Measurements from ENCODE around the gene MCC. TPM values are rescaled to one million over a fixed set of nuclear protein-coding genes. Genes with fewer than 3 reads are reported as not detected.

MCC gene
- total RNA-seq, 1 donor from 2014 or later: 2.5 TPM

DNA sequence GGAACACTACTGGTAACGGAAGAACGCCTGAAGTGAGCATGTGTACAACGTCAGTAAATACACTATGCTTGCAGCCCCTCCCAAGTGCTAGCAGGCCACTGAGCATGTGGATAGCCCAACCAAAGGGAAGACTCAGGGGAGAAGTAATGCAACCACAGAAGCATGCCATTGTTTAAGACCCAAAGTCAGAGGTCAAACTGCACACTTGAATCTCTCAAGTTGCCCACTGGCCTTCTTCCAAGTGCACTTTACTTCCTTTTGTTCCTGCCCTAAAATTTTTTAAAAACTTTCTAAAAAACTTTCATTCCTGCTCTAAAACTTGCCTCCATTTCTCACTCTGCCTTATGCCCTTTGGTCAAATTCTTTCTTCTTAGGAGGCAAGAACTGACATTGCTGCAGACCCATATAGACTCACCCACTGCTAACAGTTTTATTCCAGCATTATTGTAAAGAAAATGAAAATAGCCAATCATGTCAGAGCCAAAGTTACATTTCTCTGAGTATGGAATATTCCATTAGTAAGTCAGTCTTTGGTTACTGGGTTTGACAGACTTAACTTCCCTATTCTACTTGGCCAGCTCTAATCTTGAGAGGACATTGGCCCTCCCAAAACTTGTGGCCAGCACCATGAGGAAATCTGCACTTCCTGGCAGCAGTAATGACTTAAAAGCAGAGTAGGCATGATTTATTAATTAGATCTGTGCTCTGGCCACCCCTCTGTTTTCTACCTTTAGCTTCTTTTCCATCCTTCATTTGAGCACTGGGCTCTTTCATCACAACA is 130.4 kb downstream of the MCC start:
- H3K27ac Mint-ChIP-seq: no peak overlapping the region

DNA sequence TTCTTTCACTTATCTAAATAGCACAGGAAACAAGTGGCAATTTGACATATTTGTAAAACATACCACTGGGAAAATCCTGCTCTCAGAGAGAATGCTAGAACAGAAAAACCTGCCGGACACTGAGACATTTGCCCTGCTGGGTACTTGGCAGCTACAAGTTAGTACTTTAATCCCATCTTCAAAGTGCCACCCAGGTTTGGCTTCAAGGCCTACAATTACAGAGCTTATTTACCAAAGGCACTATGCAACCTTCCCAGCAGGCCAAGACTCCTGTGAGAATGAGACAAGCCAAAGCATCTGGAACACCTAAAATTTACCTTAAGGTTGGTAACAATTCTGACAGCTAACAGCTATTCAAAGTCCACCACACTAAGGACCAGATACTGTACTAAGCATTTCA is 131.8 kb downstream of the MCC start:
- no peaks in the 10 kb centered on the region for H3F3A ChIP-seq (ENCODE audit: low read depth)
- no peaks in the 10 kb centered on the region for H3K27me3 ChIP-seq
- no peaks in the 10 kb centered on the region for H3K79me2 ChIP-seq (ENCODE audit: low read depth)
- no peaks in the 10 kb centered on the region for H3K9me3 ChIP-seq (ENCODE audit: low read depth)
- no peak overlapping the region for H3K4me2 ChIP-seq
- no peaks in the 10 kb centered on the region for H3K4me1 Mint-ChIP-seq
- H3K4me3 Mint-ChIP-seq: no peak overlapping the region
- H4K20me1 ChIP-seq (ENCODE audit: low read depth): no peaks in the 10 kb centered on the region
- no peaks in the 10 kb centered on the region for H3K9me3 Mint-ChIP-seq
- no peak overlapping the region for H3K27ac ChIP-seq
- no peak overlapping the region for H2AFZ ChIP-seq (replicated peaks)
- H3K36me3 Mint-ChIP-seq: no peaks in the 10 kb centered on the region
- H3K4me3 ChIP-seq: no peak overlapping the region
- no peaks in the 10 kb centered on the region for H3K27me3 Mint-ChIP-seq (ENCODE audit: insufficient read depth, low read depth)
- H3K36me3 ChIP-seq: no peaks in the 10 kb centered on the region
- H3K9ac ChIP-seq: no peak overlapping the region
- DNase-seq (ENCODE audit: low spot score): no peak
- TF ChIP-seq EZH2 (IDR thresholded peaks at IDR 0.05) (no peak), CTCF (IDR thresholded peaks at IDR 0.05) (no peak), EZH2phosphoT487 (IDR thresholded peaks at IDR 0.05) (no peak)
- H3K4me1 ChIP-seq: no peaks in the 10 kb centered on the region
- H3K27ac Mint-ChIP-seq: no peak overlapping the region

More for the DNA sequence above, 130.4 kb downstream of the MCC start:
- TF ChIP-seq EZH2phosphoT487 (IDR thresholded peaks at IDR 0.05) (no peak), EZH2 (IDR thresholded peaks at IDR 0.05) (no peak), CTCF (IDR thresholded peaks at IDR 0.05) (no peak)
- no peaks in the 10 kb centered on the region for H4K20me1 ChIP-seq (ENCODE audit: low read depth)
- H3K4me2 ChIP-seq: no peak overlapping the region
- no peaks in the 10 kb centered on the region for H3K4me1 Mint-ChIP-seq
- no peaks in the 10 kb centered on the region for H3K36me3 Mint-ChIP-seq
- H3K9me3 ChIP-seq (ENCODE audit: low read depth): no peaks in the 10 kb centered on the region
- H3K36me3 ChIP-seq: no peaks in the 10 kb centered on the region
- no peak overlapping the region for H3K4me3 Mint-ChIP-seq
- no peaks in the 10 kb centered on the region for H3F3A ChIP-seq (ENCODE audit: low read depth)
- H3K27me3 Mint-ChIP-seq (ENCODE audit: insufficient read depth, low read depth): no peaks in the 10 kb centered on the region
- no peak overlapping the region for H3K27ac ChIP-seq
- H3K9ac ChIP-seq: no peak overlapping the region
- no peaks in the 10 kb centered on the region for H3K9me3 Mint-ChIP-seq
- H3K27me3 ChIP-seq: no peaks in the 10 kb centered on the region
- no peaks in the 10 kb centered on the region for H3K79me2 ChIP-seq (ENCODE audit: low read depth)
- DNase-seq (ENCODE audit: low spot score): no peak
- no peak overlapping the region for H2AFZ ChIP-seq (replicated peaks)
- no peaks in the 10 kb centered on the region for H3K4me1 ChIP-seq
- no peak overlapping the region for H3K4me3 ChIP-seq

DNA sequence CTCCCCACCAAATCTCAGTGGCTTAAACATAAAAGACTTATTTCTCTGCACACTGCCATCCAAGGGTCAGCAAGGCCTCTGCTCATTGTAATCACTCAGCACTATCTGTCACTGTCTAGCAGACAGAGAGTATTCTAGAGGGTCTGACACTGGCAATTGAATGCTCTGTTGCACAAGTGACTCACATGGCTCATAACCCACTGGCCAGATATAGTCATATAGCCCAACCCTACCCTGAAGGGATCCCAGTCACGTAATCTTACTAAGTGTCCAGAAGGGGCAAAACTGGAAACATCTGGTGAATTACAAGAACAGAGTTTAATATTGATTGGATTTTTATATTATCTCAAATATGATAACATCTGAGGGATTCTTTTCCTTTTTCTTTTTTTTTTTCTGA is 134.2 kb downstream of the MCC start:
- no peaks in the 10 kb centered on the region for H3K4me1 Mint-ChIP-seq

More for the DNA sequence above, 134.2 kb downstream of the MCC start:
- Mint-ChIP-seq H3K4me3 (no peak overlapping the region), H3K27me3 (ENCODE audit: insufficient read depth, low read depth) (no peaks in the 10 kb centered on the region), H3K27ac (no peak overlapping the region), H3K36me3 (no peaks in the 10 kb centered on the region), H3K9me3 (no peaks in the 10 kb centered on the region)
- TF ChIP-seq CTCF (IDR thresholded peaks at IDR 0.05) (no peak), EZH2phosphoT487 (IDR thresholded peaks at IDR 0.05) (no peak), EZH2 (IDR thresholded peaks at IDR 0.05) (no peak)
- Histone ChIP-seq H3K9me3 (ENCODE audit: low read depth) (no peaks in the 10 kb centered on the region), H3K79me2 (ENCODE audit: low read depth) (no peaks in the 10 kb centered on the region), H3K9ac (no peak overlapping the region), H3K27me3 (no peaks in the 10 kb centered on the region), H3K27ac (no peak overlapping the region), H3K4me1 (no peaks in the 10 kb centered on the region), H3K4me2 (no peak overlapping the region), H3K36me3 (no peaks in the 10 kb centered on the region), H2AFZ (replicated peaks) (no peak overlapping the region), H3F3A (ENCODE audit: low read depth) (no peaks in the 10 kb centered on the region), H4K20me1 (ENCODE audit: low read depth) (no peaks in the 10 kb centered on the region), H3K4me3 (no peak overlapping the region)
- no peak for DNase-seq (ENCODE audit: low spot score)
